Stimulated activated CD8-positive, alpha-beta memory T cell treated with anti-CD3 and anti-CD28 coated beads, Interleukin-4, amount 100 ng/mL, for 4 hours (primary cell): ENCODE measurements around the gene ORM2.

ENCODE experiments used
- DNase-seq, 2 donors: peaks; one replicate each; pipeline ENCODE4 v3.0.0-alpha.2; 2020; ENCODE audit warnings: low read depth in 2 of 2, low spot score in 1 of 2

ORM2 gene

DNA sequence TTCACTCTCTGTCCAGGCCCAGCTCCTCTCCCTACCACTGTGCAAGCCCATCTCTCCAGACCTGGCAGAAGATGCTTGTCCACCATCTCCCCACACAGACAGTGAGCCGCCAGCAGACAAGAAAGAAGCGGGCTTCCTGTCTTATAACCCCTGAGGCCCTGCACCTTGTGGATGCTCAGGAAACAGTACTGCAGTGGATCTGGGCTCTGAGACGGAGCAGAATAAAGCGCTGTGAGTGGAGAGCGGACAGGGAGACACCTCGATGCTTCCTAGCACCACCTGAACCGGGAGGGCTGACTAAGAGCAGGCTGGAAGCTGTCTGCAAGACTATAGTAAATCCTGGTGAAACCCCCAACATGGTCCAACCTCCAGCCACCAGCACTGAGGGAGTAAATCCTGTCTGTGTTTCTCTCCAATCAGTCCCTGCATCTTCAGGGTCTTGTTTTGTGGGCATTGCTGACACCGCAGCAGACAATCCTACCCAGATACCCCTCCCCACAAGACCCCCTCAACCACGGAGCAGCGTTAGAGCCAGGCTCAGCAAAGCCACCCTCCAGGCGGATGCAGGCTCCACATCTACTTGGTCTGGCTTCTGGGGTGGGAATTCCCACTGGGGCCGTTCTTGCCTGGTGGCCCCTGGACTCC lies 18.7 kb downstream of the ORM2 start:
- no peak for DNase-seq

DNA sequence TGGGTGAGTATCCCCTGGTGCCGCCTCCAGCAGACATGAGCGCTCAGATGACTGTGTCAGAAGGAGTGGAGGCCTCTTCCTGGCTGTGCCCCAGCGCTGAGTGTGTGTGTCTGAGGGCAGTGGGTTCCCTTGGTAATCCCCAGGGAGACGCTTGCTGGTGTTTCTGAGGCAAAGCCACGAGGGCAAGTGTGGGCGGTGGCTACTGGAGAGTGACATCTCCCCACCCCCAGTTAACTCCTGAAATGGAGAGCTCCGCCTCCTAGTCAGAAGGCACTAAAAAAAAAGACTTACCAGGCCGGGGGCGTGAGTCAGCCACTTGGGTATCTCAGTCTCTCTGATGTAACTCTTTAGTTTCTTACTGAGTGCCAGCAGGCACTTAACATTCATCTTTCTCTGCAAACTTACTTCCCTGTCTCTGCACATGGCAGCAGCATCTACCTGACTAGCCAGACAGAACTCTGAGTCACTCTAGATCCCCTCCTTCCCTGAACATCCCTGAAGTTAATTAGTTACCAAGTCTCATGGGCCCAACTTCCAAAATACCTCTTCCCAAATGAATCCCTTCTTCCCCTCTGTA lies 19.3 kb downstream of the ORM2 start:
- peak; percentile 54 to 72 for DNase-seq

DNA sequence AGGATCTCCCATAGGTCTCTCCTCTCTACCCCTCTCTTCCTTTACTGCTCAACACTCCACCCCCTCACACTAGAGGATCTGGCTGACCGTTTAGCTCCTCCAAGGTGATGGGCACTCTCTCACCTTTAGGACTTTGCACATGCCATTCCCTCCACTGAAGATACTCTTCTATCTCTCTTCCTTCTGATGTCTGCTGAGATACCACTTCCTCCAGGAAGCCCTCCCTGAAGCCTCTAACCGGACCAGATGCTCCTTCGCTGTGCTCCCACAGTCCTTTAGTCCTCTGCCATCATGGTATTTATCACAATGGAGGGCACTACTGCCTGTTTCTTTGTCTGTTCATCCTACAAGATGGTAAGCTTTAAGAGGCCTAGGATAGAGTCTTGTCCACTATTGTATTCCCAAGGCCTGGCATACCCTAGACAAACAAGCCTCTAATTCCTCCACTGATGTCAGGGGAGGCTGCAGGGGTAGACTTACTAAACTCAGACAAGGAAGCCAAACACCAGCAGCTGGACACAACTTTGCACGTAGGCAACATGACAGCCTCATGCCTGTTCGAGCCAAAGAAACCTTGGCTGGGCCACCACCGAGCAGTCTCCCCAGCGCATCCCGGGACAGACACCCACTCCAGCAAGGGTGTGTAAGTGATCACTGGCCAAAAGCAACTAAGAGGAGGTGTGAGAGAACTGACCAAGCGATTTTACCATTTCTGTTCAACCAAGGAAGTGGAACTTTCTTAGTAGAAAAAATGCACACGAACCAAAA lies 20.2 kb downstream of the ORM2 start:
- no peak for DNase-seq

DNA sequence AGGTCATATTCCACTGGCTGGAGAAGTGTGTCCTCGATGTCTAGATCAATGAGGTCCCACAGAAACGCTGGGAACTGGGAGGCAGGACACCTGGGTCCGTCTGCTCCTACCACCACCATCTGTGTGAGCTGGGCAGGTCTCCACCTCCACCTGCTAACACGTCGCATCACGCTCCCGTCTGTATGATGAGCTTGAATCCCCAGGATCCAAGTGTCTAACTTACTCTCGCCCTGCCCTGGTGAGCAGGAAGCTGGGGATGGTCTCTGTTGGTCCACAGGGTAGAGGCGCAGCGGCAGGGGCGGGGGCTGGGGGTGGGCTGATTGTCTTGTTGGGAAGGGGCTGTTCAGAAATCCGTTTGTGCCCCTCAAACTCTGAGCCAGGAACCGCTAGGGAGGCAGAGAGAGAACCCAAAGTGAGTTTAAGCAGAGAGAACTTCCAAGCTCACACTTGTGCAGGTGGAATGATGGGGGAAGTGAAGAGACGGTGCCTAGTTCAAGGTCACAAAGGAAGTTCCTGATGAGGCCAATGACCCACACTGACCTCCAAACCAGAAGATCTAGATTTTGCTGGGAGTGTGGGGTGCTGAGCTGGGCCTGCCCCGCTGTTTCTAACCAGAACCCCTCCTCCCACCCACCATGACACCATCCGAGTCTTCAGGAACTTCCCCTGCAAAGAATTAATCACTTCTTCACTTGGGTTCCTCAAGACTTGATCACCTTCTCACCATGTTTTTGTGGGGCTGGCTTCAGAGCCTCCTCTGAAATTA lies 21.1 kb downstream of the ORM2 start:
- no peak for DNase-seq

DNA sequence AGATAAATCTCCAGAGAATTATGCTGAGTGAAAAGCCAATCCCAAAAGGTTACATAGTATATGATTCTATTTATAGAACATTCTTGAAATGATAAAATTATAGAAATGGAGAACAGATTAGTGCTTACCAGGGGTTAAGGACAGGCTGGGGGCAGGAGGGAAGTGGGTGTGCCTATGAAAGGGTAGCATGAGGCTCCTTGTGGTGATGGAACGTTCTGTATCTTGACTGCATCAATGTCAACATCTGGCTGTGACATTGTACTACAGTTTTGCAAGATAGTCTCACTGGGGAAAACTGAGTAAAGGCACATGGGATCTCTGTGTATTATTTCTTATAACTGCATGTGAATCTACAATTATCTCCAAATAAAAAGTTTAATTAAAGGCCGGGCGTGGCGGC lies 22.3 kb downstream of the ORM2 start:
- DNase-seq: no peak

DNA sequence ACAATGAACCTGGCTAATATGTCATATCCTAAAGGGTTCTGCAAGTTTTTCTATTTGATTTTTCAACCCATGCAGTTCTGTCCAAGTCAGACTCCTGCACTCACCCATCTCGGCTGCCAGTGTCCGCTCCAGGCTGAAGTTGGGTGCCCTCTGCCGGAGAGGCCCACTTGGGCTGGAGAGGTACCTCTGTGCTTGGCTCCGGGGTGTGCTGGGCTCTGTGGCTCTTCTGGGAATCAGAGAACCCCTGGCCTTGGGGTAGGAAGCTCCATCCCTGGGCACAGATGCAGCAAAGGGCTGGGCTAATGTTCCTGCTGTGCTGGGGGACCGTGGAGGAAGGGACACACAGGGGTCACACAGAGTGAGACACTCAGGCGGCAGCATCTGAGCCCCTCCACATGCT lies 26.2 kb downstream of the ORM2 start:
- no peak for DNase-seq

DNA sequence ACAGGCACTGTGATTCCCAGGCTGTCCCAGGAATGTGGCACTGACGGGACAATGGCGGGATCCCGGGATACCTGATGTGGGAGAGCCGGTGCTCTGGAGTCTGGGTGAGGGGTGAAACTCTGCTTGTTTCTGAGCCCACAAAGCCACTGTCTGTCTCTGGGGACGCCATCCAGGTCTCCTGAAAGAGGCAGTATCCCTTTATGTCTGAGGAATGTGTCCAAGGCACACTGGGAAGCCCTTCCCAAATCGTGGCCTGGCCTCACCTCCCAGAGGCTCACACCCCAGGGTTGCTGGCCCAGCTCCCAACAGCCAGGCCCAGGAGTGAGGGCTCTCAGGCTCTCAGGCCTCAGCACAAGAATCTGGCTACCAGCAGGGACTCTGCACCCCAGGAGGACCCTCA lies 27.1 kb downstream of the ORM2 start:
- DNase-seq: no peak

DNA sequence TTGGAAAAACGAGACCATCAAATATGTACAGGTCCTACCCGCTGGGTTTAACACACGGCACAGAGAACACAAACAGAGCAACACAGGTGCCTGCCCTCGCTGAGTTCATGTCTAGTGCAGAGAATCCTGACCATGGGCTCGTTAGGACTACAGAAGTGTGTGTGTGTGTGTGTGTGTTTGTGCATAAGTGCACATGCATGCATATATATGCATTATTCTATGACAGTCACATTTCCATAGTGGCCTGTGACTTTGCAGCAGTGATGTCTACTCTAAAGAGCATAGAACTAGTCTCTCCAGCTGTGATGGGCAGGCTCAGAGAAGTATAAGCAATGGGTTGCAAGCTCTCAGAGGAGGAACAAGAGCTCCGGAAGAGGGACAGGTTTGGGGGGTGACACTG lies 27.7 kb downstream of the ORM2 start:
- no peak for DNase-seq

DNA sequence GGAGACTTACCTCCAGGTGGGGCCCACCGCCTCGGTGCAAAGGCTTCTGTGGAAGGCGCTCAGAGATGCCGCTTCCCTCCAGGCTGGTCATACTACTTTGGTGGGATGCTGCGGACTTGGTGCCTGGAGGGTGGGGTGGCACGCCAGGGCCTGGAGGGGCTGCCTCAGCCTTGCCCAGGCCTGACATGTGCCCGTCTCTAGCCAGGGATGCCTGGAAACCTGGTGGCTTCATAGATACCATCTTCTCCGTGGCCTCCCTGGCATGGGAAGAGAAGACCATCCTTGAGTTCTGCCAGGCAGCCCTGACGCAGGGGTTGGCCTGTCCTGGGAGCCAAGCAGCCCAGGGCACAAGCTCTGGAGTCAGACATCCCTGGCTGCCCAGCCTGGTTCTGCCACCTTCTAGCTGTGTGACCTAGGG lies 28.3 kb downstream of the ORM2 start:
- no peak for DNase-seq

DNA sequence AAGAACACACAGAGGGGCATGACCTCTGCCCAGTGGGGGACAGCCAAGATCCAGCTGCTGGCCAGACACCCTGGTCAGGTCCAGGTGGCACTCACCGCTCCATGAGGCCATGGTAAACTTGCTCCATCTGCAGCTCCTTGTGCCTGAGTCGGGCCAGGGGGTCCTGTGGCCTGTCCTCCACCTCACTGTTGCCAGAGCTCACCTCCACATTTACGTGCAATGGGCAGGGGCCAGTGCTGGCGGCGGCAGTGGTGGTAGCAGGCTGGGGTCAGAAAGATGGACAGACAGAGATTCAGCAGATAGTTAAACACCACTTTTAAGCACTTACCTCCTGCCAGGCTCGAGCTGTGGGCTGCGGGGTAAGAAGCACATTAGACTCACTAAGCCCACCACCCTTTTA lies 30.1 kb downstream of the ORM2 start:
- DNase-seq: no peak

DNA sequence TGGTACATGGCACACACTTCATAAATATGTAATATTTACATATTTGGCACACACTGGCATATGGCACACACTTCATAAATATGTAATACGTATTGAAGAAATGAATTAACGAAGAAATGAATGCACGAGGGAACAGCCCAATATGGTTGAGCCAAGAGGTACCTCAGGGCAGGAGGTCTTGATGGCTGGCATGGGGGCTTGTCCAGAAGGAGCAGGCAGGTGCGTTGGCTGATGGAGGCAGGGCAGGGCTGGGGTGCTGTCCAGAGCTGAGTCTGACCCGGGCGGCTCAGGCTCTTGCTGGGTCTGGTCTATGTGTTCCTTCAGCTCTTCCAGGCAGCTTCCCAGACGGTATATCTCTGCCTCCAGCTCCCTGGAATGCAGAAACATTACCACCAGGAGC lies 31.9 kb downstream of the ORM2 start:
- DNase-seq: no peak

DNA sequence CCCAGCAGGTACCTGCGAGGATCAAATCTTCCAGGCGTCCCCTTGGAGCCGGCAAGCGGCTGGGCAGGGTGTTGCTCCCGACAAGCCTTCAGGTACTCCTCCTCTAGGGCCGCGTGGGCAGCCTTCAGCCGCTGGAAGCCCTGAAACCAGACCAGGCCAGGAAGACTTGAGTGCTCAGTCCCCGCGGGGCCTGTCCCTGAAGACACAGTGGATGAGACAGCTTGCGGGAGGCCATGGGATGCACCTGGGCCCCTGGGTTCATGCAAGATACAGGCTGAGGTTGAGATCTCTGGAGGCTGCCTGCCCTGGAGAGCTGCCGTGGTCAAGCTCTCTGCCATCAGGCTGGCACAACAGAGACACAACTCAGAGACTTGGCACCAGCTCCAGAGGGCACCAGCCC lies 32.7 kb downstream of the ORM2 start:
- no peak for DNase-seq

DNA sequence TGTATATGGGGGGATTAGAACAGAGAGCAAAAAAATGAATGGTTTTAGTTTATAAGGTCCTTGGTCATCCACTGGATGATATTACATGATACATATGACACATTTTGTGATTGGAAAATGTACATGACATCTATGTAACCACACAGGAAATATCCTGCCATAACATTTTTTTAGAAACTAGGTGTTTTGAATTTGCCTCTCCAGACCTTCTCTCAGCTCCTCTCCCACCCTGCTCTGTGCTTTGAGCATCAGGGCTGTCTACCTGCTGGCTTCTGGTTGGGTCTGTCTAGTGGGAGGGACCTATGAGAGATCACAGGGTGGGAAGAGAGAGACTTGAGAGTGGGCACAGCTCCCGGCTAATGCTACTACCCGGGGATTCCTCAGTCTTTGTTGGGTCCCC lies 33.8 kb downstream of the ORM2 start:
- DNase-seq: no peak

DNA sequence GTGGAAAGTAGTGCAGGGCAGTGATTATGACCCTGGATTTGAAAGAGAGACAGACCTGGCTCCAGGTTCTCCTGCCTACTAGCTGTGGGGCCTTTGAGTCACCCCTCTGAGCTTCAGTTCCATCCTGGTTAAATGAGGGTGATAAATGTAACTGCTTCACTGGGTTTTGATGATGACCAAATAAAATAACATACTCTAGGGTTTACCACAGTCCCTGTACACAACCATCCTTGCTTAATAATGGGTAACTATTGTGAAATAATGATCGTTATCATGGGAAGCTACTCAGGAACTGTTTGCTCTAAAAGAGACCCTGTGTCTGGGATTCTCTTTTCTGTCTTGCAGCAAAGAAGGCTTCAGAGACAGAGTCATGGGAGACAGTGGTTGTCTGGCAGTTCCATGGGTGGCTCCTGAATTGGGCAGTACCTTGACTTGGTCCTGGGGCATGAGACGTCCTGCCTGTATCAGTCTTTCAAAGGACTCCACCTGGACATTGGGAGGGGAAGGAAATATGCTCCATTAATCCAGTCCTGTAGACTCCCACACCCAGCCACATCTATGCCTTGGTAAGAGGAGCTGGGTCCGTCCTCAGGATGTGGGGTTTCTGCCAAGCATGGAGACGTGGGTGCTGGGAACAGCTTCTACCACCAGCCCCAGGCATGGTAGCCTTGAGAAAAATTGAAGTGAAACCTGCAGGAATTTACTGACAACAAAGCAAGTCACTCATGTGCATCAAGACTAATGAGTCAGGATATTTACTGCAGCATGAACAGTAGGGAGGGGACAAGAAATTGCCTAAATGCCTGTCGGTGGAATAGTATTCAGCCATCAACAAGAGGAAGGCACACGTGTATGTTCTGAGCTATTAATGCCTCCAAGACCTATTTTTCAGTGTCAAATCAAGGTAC lies 34.7 kb downstream of the ORM2 start:
- no peak for DNase-seq

DNA sequence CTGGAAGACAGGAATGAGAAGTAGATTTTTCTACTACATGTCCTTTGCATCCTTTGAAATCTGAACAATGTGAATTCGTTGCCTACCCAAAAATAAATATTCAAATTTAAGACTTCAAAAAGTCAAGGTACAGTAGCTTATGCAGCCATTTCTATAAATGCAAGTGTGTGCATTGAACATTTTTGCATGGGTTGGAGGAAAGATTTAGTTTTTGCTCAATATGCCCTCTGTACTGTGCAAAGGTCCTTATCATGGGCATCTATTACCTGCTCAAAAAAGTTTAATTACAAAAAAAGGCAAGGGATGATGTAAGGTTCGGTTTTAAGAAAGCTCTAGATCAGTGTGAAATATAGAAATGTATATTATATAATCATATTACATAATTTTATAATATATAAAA lies 35.5 kb downstream of the ORM2 start:
- DNase-seq: no peak

DNA sequence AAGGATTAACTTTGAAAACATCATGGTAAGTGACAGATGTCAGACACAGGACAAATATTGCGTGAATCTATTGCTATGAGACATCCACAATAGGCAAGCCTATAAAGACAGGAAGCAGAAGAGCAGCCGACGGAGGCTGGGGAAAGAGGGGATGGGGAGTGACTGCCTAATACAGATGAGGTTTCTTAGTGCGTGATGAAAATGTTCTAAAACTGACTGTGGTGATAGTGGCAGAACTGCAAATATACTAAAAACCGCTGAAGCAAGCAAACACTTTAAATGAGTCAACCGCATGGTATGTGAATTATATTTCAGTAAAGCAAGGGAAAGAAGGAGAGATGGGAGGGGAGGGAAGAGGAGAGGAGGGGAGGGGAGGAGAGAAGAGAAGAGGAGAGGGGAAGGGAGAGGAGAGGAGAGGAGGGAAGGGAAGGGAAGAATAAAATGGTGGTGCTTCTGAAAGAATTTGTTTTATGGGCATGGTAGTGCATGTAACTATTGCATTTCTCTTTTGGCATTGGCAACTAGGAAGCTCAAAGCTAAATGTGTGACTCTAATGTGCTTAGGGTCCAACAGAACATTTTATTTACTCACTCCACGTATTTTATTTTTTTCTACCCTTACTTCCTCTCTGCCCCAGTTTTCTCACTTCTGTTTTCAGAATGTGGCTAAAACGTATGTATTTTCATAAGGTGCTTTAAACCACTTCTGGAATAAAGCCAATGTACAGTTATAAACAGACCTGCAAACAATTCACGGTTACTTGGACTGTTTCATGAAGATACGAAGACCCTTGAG lies 36.9 kb downstream of the ORM2 start:
- DNase-seq: no peak

DNA sequence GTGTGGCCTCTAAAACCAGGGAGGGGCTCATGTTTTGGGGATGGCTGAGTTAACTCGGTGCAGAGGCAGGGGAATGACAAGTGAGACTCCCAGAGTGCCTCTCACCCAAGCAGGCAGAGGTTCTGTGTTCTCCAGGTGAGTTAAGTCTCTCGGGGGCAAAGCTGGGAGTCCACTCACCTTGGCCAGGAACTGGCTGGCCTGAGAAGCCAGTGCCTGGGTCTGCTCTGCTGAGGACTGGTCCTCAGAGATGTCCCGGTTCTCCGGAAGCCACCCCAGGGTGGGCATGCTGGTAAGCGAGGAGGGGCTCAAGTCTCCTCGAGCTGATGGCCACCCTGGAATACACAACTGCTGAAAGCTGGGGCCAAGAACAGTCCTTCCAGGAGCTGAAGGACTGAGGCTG lies 37.7 kb downstream of the ORM2 start:
- DNase-seq: no peak

DNA sequence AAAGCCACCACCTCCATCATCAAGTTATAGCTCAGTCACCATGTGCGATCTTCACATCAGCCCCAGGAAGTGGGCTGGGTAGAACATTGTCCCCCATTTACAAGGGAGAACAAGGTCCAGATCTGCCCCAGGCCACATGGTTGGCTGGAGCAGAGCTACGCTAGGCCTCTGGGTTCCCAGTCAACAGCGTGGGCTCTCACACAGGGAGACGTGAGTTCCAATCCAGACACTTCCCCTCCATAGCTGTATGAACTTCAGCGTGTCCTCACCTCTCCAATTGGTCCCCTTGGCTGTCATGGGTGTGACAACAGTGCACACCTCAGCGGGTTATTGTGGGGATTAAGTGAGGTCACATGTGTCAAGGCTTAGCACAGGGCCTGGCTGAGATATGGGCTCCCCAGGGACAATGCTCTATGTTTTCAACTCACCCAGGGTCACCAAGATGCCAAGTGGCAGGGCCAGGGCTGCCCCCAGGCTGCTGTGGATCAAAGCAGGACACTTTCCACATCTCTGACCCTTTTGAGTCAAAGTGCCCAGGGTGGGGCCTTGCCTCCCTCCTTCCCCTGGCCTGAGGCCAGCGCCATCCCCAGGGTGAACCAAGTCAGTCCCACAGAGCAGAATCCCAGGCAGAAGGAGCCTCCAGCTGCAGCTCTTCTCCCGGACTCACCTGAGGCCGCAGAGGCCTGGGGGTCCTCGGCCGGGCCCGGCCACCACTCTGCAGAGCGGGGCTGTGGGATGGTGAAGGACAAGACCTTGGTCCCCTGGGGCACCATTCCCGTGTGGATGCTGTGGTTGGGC lies 38.3 kb downstream of the ORM2 start:
- no peak for DNase-seq
